Fibroblast of skin of right quadriceps (primary cell): Measurements from ENCODE around the gene ARGLU1.

Experiments
- DNase-seq: peaks from one replicate; pipeline ENCODE4 v3.0.0-alpha.2; 2013

ARGLU1 gene

GRCh38 chr13:106522898-106523525 is 44.9 kb downstream of the ARGLU1 start:
- no peak for DNase-seq

- DNase-seq: no peak
Measured at GRCh38 chr13:106522112-106522705, 45.7 kb downstream of the ARGLU1 start.

GRCh38 chr13:106521095-106521799 is 46.7 kb downstream of the ARGLU1 start:
- DNase-seq: no peak

- peak; percentile 61 for DNase-seq
Measured at GRCh38 chr13:106520251-106521054, 47.5 kb downstream of the ARGLU1 start.

GRCh38 chr13:106518512-106518911 is 49.4 kb downstream of the ARGLU1 start:
- no peak for DNase-seq

- no peak for DNase-seq
Measured at GRCh38 chr13:106517109-106517847, 50.7 kb downstream of the ARGLU1 start.

GRCh38 chr13:106515635-106516254 is 52.2 kb downstream of the ARGLU1 start:
- no peak for DNase-seq

- DNase-seq: no peak
Measured at GRCh38 chr13:106514928-106515634, 52.9 kb downstream of the ARGLU1 start.

- DNase-seq: peak; percentile 66
Measured at GRCh38 chr13:106513025-106513983, 54.6 kb downstream of the ARGLU1 start.

- DNase-seq: peak; percentile 97
Measured at GRCh38 chr13:106507560-106508274, 60.2 kb downstream of the ARGLU1 start.

GRCh38 chr13:106506286-106506685 is 61.7 kb downstream of the ARGLU1 start:
- no peak for DNase-seq

- no peak for DNase-seq
Measured at GRCh38 chr13:106505732-106506131, 62.2 kb downstream of the ARGLU1 start.

- DNase-seq: no peak
Measured at GRCh38 chr13:106505295-106505694, 62.6 kb downstream of the ARGLU1 start.

- no peak for DNase-seq
Measured at GRCh38 chr13:106503730-106504453, 64.0 kb downstream of the ARGLU1 start.

GRCh38 chr13:106503272-106503671 is 64.7 kb downstream of the ARGLU1 start:
- DNase-seq: no peak

GRCh38 chr13:106500445-106500844 is 67.5 kb downstream of the ARGLU1 start:
- DNase-seq: no peak

- peak; percentile 54 for DNase-seq
Measured at GRCh38 chr13:106499896-106500295, 68.0 kb downstream of the ARGLU1 start.

- peak; percentile 35 for DNase-seq
Measured at GRCh38 chr13:106499113-106499512, 68.8 kb downstream of the ARGLU1 start.

- DNase-seq: no peak
Measured at GRCh38 chr13:106498571-106498970, 69.4 kb downstream of the ARGLU1 start.
